ENCODE measurements around the gene BCAS1. TPM values are rescaled to one million over a fixed set of nuclear protein-coding genes. Genes with fewer than 3 reads are reported as not detected.

BCAS1 gene
- total RNA-seq, 1 donor from 2014 or later = 2.8 TPM

DNA sequence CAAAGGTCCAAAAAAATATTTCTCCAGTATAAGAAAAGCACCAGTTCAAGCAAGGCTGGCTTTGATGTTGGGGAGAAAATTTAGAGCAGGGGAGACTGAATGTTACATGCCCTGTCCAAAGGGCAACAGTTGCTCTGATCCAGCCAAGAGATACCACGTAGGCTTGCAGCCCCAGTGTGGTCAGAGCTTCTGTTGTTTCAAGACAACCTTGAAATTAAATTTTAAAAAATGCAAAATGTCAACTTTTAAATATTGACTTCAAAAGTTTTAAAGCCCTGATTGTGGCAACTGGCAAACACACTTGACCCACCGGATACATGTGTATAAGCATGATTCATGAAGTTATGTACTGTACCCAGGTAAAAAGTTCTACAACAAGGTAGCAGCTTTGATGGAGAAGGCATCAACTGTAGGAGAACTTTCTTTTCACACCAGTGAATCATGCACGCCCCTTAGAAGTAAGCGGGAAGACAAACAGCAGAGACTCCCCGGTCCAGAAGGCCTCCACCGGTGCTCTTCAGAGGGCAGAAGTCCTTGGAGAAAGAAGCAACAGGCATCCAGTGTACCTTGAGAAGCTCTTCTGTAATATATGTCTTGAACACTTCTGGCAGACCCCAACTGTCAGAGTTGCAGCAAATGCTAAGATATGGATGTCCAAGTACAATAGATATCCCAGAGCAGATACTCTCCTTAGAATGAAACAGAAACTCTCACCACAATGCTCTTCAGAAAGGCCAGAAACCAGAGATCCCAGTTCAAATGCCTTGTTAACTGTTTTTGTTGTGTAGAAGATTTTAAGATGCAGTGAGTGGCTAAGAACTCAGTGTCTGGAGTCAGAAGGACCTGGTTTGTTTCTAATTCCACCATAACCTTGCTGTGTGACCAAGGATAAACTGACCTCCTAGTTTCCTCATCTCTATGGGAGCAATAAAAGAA lies 115.4 kb downstream of the BCAS1 start:
- TF ChIP-seq, protein P1, sequence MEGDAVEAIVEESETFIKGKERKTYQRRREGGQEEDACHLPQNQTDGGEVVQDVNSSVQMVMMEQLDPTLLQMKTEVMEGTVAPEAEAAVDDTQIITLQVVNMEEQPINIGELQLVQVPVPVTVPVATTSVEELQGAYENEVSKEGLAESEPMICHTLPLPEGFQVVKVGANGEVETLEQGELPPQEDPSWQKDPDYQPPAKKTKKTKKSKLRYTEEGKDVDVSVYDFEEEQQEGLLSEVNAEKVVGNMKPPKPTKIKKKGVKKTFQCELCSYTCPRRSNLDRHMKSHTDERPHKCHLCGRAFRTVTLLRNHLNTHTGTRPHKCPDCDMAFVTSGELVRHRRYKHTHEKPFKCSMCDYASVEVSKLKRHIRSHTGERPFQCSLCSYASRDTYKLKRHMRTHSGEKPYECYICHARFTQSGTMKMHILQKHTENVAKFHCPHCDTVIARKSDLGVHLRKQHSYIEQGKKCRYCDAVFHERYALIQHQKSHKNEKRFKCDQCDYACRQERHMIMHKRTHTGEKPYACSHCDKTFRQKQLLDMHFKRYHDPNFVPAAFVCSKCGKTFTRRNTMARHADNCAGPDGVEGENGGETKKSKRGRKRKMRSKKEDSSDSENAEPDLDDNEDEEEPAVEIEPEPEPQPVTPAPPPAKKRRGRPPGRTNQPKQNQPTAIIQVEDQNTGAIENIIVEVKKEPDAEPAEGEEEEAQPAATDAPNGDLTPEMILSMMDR (IDR thresholded peaks at IDR 0.05) = no peak
- intact Hi-C loops (cut with DNase I) = no loop called here

DNA sequence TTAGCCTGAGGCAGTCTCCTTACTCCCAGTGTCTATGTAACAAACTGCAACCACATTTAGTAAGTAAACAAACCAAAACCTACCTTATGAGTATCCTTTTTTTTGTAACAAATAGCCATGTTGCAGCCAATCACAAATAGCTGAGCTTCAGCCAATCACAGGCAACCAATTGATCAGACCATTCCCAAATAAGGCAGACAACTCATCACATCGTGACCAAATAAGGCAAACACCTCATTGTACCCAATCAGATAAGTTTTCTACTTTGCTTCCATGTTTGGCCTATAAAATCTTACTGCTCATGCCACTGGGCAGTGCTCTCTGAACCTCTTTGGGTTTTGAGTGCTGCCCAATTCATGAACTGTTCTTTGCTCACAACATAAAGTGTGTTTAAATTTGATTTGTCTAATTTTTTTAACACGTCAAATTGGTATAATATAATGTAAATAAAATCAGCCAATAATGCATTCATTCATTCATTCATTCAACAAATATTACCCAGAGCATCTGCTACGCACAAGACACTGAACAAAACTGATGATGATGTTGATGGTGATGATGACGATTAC lies 117.8 kb downstream of the BCAS1 start:
- peaks cover 9% of the 10 kb centered on the region for H3K9me3 ChIP-seq
- DNase-seq = no peak
- TF ChIP-seq, protein P1 (IDR thresholded peaks at IDR 0.05) = no peak
- peaks cover 13% of the 10 kb centered on the region for H3K4me1 ChIP-seq
- no peak overlapping the region for H3K27ac ChIP-seq
- no peaks in the 10 kb centered on the region for H3K27me3 ChIP-seq (ENCODE audit: low read depth)
- intact Hi-C loops (cut with DNase I) = no loop called here
- H3K4me3 ChIP-seq = no peak overlapping the region
- H3K36me3 ChIP-seq = no peaks in the 10 kb centered on the region
- no peak for ATAC-seq

More for the DNA sequence above, 115.4 kb downstream of the BCAS1 start:
- no peaks in the 10 kb centered on the region for H3K36me3 ChIP-seq
- ATAC-seq (no peak), DNase-seq (no peak)
- H3K4me3 ChIP-seq = no peak overlapping the region
- no peaks in the 10 kb centered on the region for H3K4me1 ChIP-seq
- H3K9me3 ChIP-seq = peaks cover 9% of the 10 kb centered on the region
- no peaks in the 10 kb centered on the region for H3K27me3 ChIP-seq (ENCODE audit: low read depth)
- H3K27ac ChIP-seq = no peak overlapping the region

DNA sequence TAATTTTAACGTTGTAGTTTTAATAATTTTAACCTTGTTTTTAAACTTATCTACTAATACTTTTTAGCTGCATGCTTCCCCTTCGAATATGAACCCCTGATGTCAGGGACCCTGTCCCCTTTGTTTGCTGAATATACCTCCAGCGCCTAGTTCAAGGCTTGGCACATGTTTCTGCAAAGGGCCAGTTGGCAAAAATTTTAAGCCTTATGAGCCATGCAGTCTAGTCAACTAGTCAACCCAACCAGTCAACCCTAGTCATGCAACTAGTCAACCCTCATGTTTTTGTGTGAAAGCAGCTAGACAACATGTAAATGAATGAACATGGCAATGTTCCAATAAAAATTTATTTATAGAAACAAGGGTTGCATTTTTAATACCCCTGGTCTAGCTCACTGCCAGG lies 119.8 kb downstream of the BCAS1 start:
- TF ChIP-seq, protein P1 (IDR thresholded peaks at IDR 0.05) = no peak
- H3K27ac ChIP-seq = no peak overlapping the region
- DNase-seq = no peak
- no peak for ATAC-seq
- peaks cover 13% of the 10 kb centered on the region for H3K4me1 ChIP-seq
- H3K9me3 ChIP-seq = peaks cover 6% of the 10 kb centered on the region
- no peaks in the 10 kb centered on the region for H3K27me3 ChIP-seq (ENCODE audit: low read depth)
- intact Hi-C loops (cut with DNase I) = no loop called here
- H3K4me3 ChIP-seq = no peak overlapping the region
- H3K36me3 ChIP-seq = no peaks in the 10 kb centered on the region

DNA sequence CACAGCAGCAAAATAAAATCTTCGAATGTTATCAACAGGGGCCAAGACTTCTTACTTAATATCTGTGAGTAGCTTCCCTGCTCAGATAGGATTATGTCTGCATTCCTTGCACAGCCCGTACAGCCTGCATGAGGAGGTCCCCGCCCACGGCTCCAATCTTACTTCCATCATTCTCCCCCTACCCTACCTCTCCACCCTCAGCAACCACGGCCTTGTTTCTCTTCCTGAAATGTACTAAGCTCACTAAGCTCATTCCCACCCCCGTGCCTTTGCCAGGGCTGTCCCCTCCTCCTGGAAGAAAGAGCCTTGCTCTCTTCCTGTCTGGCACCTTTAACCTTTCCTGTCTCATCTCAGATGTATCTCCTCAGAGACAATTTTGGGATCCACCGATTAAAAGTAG lies 120.4 kb downstream of the BCAS1 start:
- no peak overlapping the region for H3K4me3 ChIP-seq
- DNase-seq = no peak
- H3K4me1 ChIP-seq = peaks cover 13% of the 10 kb centered on the region
- no peaks in the 10 kb centered on the region for H3K27me3 ChIP-seq (ENCODE audit: low read depth)
- H3K9me3 ChIP-seq = peaks cover 6% of the 10 kb centered on the region
- no peaks in the 10 kb centered on the region for H3K36me3 ChIP-seq
- TF ChIP-seq, protein P1 (IDR thresholded peaks at IDR 0.05) = no peak
- no peak for ATAC-seq
- H3K27ac ChIP-seq = no peak overlapping the region
- intact Hi-C loops (cut with DNase I) = no loop called here

DNA sequence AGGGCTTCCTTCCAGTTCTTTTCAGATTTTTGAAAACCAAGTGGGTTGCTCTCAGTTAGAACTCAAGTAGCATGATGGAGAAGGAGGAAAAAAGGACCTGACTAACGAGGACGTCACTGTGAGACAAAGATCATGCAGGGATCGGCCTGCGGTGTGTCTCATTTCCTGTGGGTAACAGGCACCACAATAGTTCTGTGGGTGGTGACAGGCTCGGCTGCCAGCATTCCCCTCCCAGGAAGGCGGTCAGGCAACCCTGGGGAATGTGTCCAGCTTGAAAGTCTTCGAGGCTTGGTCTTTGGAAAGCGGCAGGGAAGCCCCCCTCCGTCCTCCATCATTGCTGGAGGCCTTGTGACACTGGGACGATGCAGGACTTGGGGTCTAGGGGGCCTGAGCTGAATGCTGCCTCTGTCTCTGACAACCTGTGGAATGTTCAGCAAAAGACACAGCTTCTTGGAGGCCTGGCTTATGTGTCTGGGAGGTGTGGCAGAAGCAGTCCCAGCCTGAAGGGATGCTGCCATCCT lies 121.0 kb downstream of the BCAS1 start:
- DNase-seq (peak; percentile 60), ATAC-seq (peak; percentile 79 to 83)
- intact Hi-C loops (cut with DNase I) = no loop called here
- no peak overlapping the region for H3K27ac ChIP-seq
- H3K9me3 ChIP-seq = peaks cover 6% of the 10 kb centered on the region
- TF ChIP-seq, protein P1 (IDR thresholded peaks at IDR 0.05) = no peak
- no peaks in the 10 kb centered on the region for H3K36me3 ChIP-seq
- H3K4me1 ChIP-seq = peaks cover 13% of the 10 kb centered on the region
- no peak overlapping the region for H3K4me3 ChIP-seq
- H3K27me3 ChIP-seq (ENCODE audit: low read depth) = no peaks in the 10 kb centered on the region
